H9 (cell line): Measurements from ENCODE around the gene TSPEAR. TPM values are rescaled to one million over a fixed set of nuclear protein-coding genes. Genes with fewer than 3 reads are reported as not detected.

Experiments
- DNase-seq: peaks from one replicate; pipeline ENCODE4 v3.0.0-alpha.2; 2017
- H2AFZ ChIP-seq: one replicate; pipeline ENCODE4 v1.6.1; 2013; ENCODE audit warnings: mild to moderate bottlenecking, low read length, control low read depth, moderate library complexity
- H2AK5ac ChIP-seq: 2 replicates; pipeline ENCODE4 v1.6.1; 2013; ENCODE audit warnings: low read length, control low read depth, mixed read lengths; ENCODE audit not compliant: insufficient read length
- H2BK120ac ChIP-seq: one replicate; pipeline ENCODE4 v1.6.1; 2013; ENCODE audit warnings: low read depth, mild to moderate bottlenecking, low read length, control low read depth, inconsistent platforms; ENCODE audit not compliant: poor library complexity, severe bottlenecking
- H2BK12ac ChIP-seq: 2 replicates; pipeline ENCODE4 v1.6.1; 2013; ENCODE audit warnings: low read length, control low read depth, mixed read lengths, low read depth; ENCODE audit not compliant: insufficient read length
- H2BK15ac ChIP-seq: 2 replicates; pipeline ENCODE4 v1.6.1; 2013; ENCODE audit warnings: low read depth, low read length, control low read depth
- H2BK20ac ChIP-seq: one replicate; pipeline ENCODE4 v1.6.1; 2013; ENCODE audit warnings: low read depth, mild to moderate bottlenecking, low read length, control low read depth, inconsistent platforms; ENCODE audit not compliant: poor library complexity, severe bottlenecking
- H2BK5ac ChIP-seq: 2 replicates; pipeline ENCODE4 v1.6.1; 2013; ENCODE audit warnings: low read length, control low read depth, mixed read lengths; ENCODE audit not compliant: insufficient read length
- H3K14ac ChIP-seq: 2 replicates; pipeline ENCODE4 v1.6.1; 2013; ENCODE audit warnings: low read length, control low read depth; ENCODE audit not compliant: insufficient read depth
- H3K18ac ChIP-seq: 2 replicates; pipeline ENCODE4 v1.6.1; 2013; ENCODE audit warnings: low read depth, mild to moderate bottlenecking, mixed read lengths, low read length, control low read depth; ENCODE audit not compliant: insufficient read length
- H3K23ac ChIP-seq: 2 replicates; pipeline ENCODE4 v1.6.1; 2013; ENCODE audit warnings: low read length, control low read depth, mixed read lengths, low read depth; ENCODE audit not compliant: insufficient read length
- H3K23me2 ChIP-seq: 2 replicates; pipeline ENCODE4 v1.6.1; 2013; ENCODE audit warnings: low read depth, mild to moderate bottlenecking, mixed read lengths, low read length, control low read depth; ENCODE audit not compliant: insufficient read length, poor library complexity, severe bottlenecking
- H3K27ac ChIP-seq: 2 replicates; pipeline ENCODE4 v1.5.1; 2013; ENCODE audit warnings: low read length, control low read depth, mixed read lengths, low read depth; ENCODE audit not compliant: insufficient read length
- H3K27me3 ChIP-seq: 2 replicates; pipeline ENCODE4 v1.6.1; 2013; ENCODE audit warnings: low read length, control low read depth, inconsistent platforms; ENCODE audit not compliant: insufficient read depth
- H3K4ac ChIP-seq: 2 replicates; pipeline ENCODE4 v1.6.1; 2013; ENCODE audit warnings: low read depth, mild to moderate bottlenecking, control low read depth, inconsistent platforms, low read length, moderate library complexity
- H3K4me1 ChIP-seq: 2 replicates; pipeline ENCODE4 v1.6.1; 2013; ENCODE audit warnings: low read length, control low read depth, inconsistent platforms; ENCODE audit not compliant: insufficient read depth
- H3K4me2 ChIP-seq: 2 replicates; pipeline ENCODE4 v1.6.1; 2013; ENCODE audit warnings: low read length, control low read depth, mixed read lengths; ENCODE audit not compliant: insufficient read length, insufficient read depth
- H3K56ac ChIP-seq: 2 replicates; pipeline ENCODE4 v1.6.1; 2013; ENCODE audit warnings: low read depth, mild to moderate bottlenecking, mixed read lengths, low read length, control low read depth; ENCODE audit not compliant: insufficient read length
- H3K79me1 ChIP-seq: 2 replicates; pipeline ENCODE4 v1.6.1; 2013; ENCODE audit warnings: low read depth, mild to moderate bottlenecking, moderate library complexity, low read length, control low read depth, inconsistent platforms; ENCODE audit not compliant: insufficient read depth, poor library complexity, severe bottlenecking
- H3K79me2 ChIP-seq: 2 replicates; pipeline ENCODE4 v1.6.1; 2013; ENCODE audit warnings: low read length, control low read depth, inconsistent platforms; ENCODE audit not compliant: insufficient read depth
- H3K9ac ChIP-seq: 2 replicates; pipeline ENCODE4 v1.6.1; 2013; ENCODE audit warnings: low read length, control low read depth, mixed read lengths; ENCODE audit not compliant: insufficient read length; ENCODE audit errors: extremely low read depth
- H3K9me3 ChIP-seq: one replicate; pipeline ENCODE4 v1.6.1; 2013; ENCODE audit warnings: low read depth, low read length, inconsistent platforms; ENCODE audit not compliant: control insufficient read depth
- H3T11ph ChIP-seq: one replicate; pipeline ENCODE4 v1.6.1; 2013; ENCODE audit warnings: mild to moderate bottlenecking, low read length, control low read depth, inconsistent platforms
- H4K20me1 ChIP-seq: one replicate; pipeline ENCODE4 v1.6.1; 2013; ENCODE audit not compliant: control insufficient read depth, insufficient read length, insufficient read depth
- H4K5ac ChIP-seq: 2 replicates; pipeline ENCODE4 v1.6.1; 2013; ENCODE audit warnings: low read depth, mild to moderate bottlenecking, mixed read lengths, low read length, control low read depth; ENCODE audit not compliant: insufficient read length
- H4K8ac ChIP-seq: replicated peaks from 2 replicates; pipeline ENCODE4 v1.6.1; 2013; ENCODE audit warnings: low read length, control low read depth, mixed read lengths, low read depth; ENCODE audit not compliant: insufficient read length
- H4K91ac ChIP-seq: 2 replicates; pipeline ENCODE4 v1.6.1; 2013; ENCODE audit warnings: low read depth, mild to moderate bottlenecking, moderate library complexity, mixed read lengths, low read length, control low read depth; ENCODE audit not compliant: insufficient read length
- H3K27ac Mint-ChIP-seq, 3 experiments: 2 replicates in 2 of 3; 3 replicates in 1 of 3; pipeline ENCODE4 v1.8.0; 2020 to 2021; ENCODE audit warnings: mixed read lengths in 3 of 3, mild to moderate bottlenecking in 1 of 3, moderate library complexity in 1 of 3
- H3K27me3 Mint-ChIP-seq: 2 replicates; pipeline ENCODE4 v1.8.0; 2021; ENCODE audit warnings: low read depth, mild to moderate bottlenecking, moderate library complexity, mixed read lengths
- H3K36me3 Mint-ChIP-seq, 3 experiments: 2 replicates in 2 of 3; 3 replicates in 1 of 3; pipeline ENCODE4 v1.8.0; 2020 to 2021; ENCODE audit warnings: low read depth in 3 of 3, mixed read lengths in 3 of 3; ENCODE audit not compliant: insufficient read depth in 1 of 3
- H3K4me1 Mint-ChIP-seq, 2 experiments: 2 replicates each; pipeline ENCODE4 v1.8.0; 2020; ENCODE audit warnings: mixed read lengths in 2 of 2
- H3K4me3 Mint-ChIP-seq, 2 experiments: 2 replicates in 1 of 2; 3 replicates in 1 of 2; pipeline ENCODE4 v1.8.0; 2020 to 2021; ENCODE audit warnings: mild to moderate bottlenecking in 2 of 2, mixed read lengths in 2 of 2, moderate library complexity in 1 of 2
- H3K9me3 Mint-ChIP-seq, 2 experiments: 2 replicates in 1 of 2; 3 replicates in 1 of 2; pipeline ENCODE4 v1.8.0; 2020; ENCODE audit warnings: mild to moderate bottlenecking in 2 of 2, mixed read lengths in 2 of 2, moderate library complexity in 1 of 2
- WGBS: extraction: QIAGEN DNeasy Blood & Tissue Kit; methylation state at CpG from one replicate; pipeline ENCODE4 v1.1.7; 2013; ENCODE audit warnings: missing lambda C conversion rate, low lambda C conversion rate, mixed read lengths; ENCODE audit not compliant: insufficient read length; ENCODE audit errors: extremely low coverage; 5-methylcytosine and 5-hydroxymethylcytosine counted together
- total RNA-seq: library from RNA; stranded (reverse); gene quantifications from 2 replicates; pipeline ENCODE4 v1.2.1, GENCODE V29; 2021
- TF ChIP-seq, protein P1 (sequence below): fragments of 200-600 bp; sonication (generic); conservative IDR thresholded peaks from 3 replicates; pipeline ENCODE4 v1.8.0; 2021; ENCODE audit warnings: antibody characterized with exemption, mild to moderate bottlenecking

Gene TSPEAR
- total RNA-seq, 1 experiment from 2014 or later: 1.3 TPM

DNA sequence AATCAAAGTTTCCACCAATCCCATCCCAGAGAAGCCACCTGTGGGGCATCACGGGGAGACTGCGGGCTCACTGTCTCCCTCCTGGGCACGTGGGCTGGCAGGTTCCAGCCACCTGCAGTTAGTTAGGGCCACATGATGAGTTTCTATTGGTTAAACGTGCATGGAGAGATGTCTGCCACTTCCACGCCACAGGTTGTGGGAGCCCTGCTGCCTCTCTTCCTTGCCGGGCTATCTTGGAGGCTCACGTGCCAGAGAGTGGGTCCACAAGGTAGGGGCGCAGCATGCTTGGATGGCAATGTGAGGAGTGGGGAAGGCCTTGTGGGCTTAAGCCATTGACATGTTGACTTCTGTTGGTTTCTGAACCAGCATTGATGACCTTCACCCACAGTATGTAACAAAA is 107.5 kb downstream of the TSPEAR start:
- DNase-seq: no peak
- no peak overlapping the region for H4K8ac ChIP-seq
- H2BK120ac ChIP-seq: no peak overlapping the region
- H3K23ac ChIP-seq: no peak overlapping the region
- H3K4me3 Mint-ChIP-seq: no peak overlapping the region
- no peaks in the 10 kb centered on the region for H3K9me3 ChIP-seq
- H2BK20ac ChIP-seq: no peak overlapping the region
- H3K9me3 Mint-ChIP-seq: peaks cover 2 to 3% of the 10 kb centered on the region in 2 experiments
- no peak overlapping the region for H3K27ac ChIP-seq
- no peak overlapping the region for H3K9ac ChIP-seq
- no peak overlapping the region for H2AK5ac ChIP-seq
- TF ChIP-seq, protein P1, sequence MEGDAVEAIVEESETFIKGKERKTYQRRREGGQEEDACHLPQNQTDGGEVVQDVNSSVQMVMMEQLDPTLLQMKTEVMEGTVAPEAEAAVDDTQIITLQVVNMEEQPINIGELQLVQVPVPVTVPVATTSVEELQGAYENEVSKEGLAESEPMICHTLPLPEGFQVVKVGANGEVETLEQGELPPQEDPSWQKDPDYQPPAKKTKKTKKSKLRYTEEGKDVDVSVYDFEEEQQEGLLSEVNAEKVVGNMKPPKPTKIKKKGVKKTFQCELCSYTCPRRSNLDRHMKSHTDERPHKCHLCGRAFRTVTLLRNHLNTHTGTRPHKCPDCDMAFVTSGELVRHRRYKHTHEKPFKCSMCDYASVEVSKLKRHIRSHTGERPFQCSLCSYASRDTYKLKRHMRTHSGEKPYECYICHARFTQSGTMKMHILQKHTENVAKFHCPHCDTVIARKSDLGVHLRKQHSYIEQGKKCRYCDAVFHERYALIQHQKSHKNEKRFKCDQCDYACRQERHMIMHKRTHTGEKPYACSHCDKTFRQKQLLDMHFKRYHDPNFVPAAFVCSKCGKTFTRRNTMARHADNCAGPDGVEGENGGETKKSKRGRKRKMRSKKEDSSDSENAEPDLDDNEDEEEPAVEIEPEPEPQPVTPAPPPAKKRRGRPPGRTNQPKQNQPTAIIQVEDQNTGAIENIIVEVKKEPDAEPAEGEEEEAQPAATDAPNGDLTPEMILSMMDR: no peak
- no peaks in the 10 kb centered on the region for H4K20me1 ChIP-seq
- H4K5ac ChIP-seq: no peak overlapping the region
- H3K27me3 ChIP-seq: no peaks in the 10 kb centered on the region
- no peak overlapping the region for H3K14ac ChIP-seq
- no peak overlapping the region for H3T11ph ChIP-seq
- H4K91ac ChIP-seq: no peak overlapping the region
- H3K56ac ChIP-seq: no peak overlapping the region
- H3K23me2 ChIP-seq: no peaks in the 10 kb centered on the region
- H3K18ac ChIP-seq: no peak overlapping the region
- no peaks in the 10 kb centered on the region for H3K4me1 ChIP-seq
- H2AFZ ChIP-seq: no peak overlapping the region
- H3K79me1 ChIP-seq: no peaks in the 10 kb centered on the region
- no peak overlapping the region for H2BK15ac ChIP-seq
- H3K36me3 Mint-ChIP-seq: peaks cover 0 to 1% (median 0%) of the 10 kb centered on the region in 3 experiments; a peak in 2 of 7 replicates
- no peaks in the 10 kb centered on the region for H3K79me2 ChIP-seq
- H3K27ac Mint-ChIP-seq: no peak overlapping the region
- WGBS: no CpG with 5 or more reads among the region's 8 CpGs
- no peak overlapping the region for H3K4me2 ChIP-seq
- H2BK12ac ChIP-seq: no peak overlapping the region
- H3K4me1 Mint-ChIP-seq: peaks cover 15 to 18% of the 10 kb centered on the region in 2 experiments
- H3K4ac ChIP-seq: no peak overlapping the region
- H2BK5ac ChIP-seq: no peak overlapping the region
- H3K27me3 Mint-ChIP-seq: peaks cover 14% of the 10 kb centered on the region
